ENCODE data around the gene CDC42EP1.

CDC42EP1 gene

GRCh38 chr22:37618674-37619073 is 58.4 kb downstream of the CDC42EP1 start:
- Mint-ChIP-seq H3K36me3 (ENCODE audit: low read depth) (peaks cover 12% of the 10 kb centered on the region), H3K9me3 (no peaks in the 10 kb centered on the region), H3K4me3 (no peak overlapping the region), H3K27ac (no peak overlapping the region), H3K4me1 (ENCODE audit: low read depth) (peaks cover 3% of the 10 kb centered on the region), H3K27me3 (ENCODE audit: low read depth) (no peaks in the 10 kb centered on the region)
